Measurements from ENCODE around the gene SNAP23. TPM values are rescaled to one million over a fixed set of nuclear protein-coding genes. Genes with fewer than 3 reads are reported as not detected.

Gene SNAP23
- total RNA-seq, 2 experiments from 2014 or later = 50.7 to 63.1 TPM

Other genes with a start within 250 kb of the SNAP23 start
- 10 to 100 TPM; 28.3 to 32.1 TPM for gene GANC, start 222.4 kb upstream of the SNAP23 start, total RNA-seq
- gene TMEM87A, start 222.2 kb upstream of the SNAP23 start, total RNA-seq = 10 to 100 TPM; 37.7 to 38.0 TPM
- 1 to 10 TPM; 5.3 to 5.5 TPM for gene CAPN3, start 136.1 kb upstream of the SNAP23 start, total RNA-seq
- 10 to 100 TPM; 45.8 to 56.0 TPM for gene ZNF106, start 4.5 kb upstream of the SNAP23 start, total RNA-seq
- gene LRRC57, start 53.2 kb downstream of the SNAP23 start, total RNA-seq = 10 to 100 TPM; 19.1 to 20.3 TPM
- gene HAUS2, start 53.2 kb downstream of the SNAP23 start, total RNA-seq = 10 to 100 TPM; 36.7 to 42.9 TPM
- gene STARD9, start 80.0 kb downstream of the SNAP23 start, total RNA-seq = 10 to 100 TPM in 1 of 2 experiments, 1 to 10 TPM in 1; 8.8 to 11.6 TPM
- 10 to 100 TPM; 23.8 to 25.2 TPM for gene CDAN1, start 241.5 kb downstream of the SNAP23 start, total RNA-seq